A172 (cell line): ENCODE data around the gene RAD51B. TPM values are rescaled to one million over a fixed set of nuclear protein-coding genes. Genes with fewer than 3 reads are reported as not detected.
"Not testable (repeated sequence)": the region's sequence is repeated elsewhere in the genome, so short reads cannot be mapped to it uniquely, and the experiment has no call there.

ENCODE experiments used
- DNase-seq: peaks from one replicate; pipeline ENCODE4 v3.0.0-alpha.2; 2015; ENCODE audit warnings: low spot score
- total RNA-seq: library from RNA; depleted of rRNA; stranded (reverse); fragments of >200 nt; shearing (Covaris generic); gene quantifications from 2 replicates; pipeline ENCODE4 v1.2.3, GENCODE V29; 2014

Gene RAD51B
- total RNA-seq, 1 experiment from 2014 or later, result 17.6 TPM

DNA sequence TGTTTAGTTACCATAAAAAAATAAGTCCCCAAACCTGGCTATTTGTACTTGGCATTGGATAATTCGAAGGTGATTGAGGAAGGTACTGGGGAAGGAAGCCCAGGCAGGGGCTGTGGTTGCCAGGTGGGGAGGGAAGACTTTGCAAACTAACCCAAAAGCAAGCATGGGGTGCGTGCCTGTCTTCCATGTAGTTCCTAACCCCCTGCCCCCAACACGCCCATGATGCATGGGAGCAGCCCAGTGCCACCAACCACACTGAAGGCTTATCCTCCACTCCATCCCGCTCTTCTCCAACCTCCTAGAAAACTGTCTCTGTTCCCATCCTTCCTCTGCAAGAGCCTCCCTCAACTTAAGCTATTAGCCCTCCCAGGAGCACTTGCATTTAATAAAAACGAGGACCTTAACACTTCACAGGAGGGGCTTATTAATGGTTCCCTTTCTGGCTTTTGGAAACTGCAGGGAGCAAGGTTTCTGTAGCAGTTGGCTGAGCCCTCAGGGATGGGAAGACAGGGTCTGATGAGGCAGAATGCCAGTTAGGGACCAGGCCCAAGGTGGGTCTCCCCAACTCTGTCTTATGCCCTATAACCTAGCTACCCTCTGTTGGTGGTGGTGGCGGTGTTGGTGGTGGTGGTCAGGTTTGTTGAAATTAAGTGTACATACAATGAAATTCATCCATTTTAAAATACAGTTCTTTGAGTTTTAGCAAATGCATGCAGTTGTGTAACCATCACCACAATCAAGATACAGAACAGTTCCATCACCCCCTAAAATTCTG is 877.3 kb downstream of the RAD51B start:
- no peak for DNase-seq

DNA sequence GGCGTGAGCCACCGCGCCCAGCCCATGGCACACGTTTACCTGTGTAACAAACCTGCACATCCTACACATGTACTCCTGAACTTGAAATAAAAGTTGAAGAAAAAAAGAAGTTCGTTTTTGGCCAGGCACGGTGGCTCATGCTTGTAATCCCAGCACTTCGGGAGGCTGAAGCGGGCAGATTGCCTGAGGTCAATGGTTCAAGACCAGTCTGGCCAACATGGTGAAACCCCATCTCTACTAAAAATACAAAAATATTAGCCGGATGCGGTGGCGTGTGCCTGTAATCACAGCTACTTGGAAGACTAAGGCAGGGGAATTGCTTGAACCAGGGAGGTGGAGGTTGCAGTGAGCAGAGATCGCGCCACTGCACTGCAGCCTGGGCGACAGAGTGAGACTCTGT is 879.2 kb downstream of the RAD51B start:
- DNase-seq, result not testable (repeated sequence)

DNA sequence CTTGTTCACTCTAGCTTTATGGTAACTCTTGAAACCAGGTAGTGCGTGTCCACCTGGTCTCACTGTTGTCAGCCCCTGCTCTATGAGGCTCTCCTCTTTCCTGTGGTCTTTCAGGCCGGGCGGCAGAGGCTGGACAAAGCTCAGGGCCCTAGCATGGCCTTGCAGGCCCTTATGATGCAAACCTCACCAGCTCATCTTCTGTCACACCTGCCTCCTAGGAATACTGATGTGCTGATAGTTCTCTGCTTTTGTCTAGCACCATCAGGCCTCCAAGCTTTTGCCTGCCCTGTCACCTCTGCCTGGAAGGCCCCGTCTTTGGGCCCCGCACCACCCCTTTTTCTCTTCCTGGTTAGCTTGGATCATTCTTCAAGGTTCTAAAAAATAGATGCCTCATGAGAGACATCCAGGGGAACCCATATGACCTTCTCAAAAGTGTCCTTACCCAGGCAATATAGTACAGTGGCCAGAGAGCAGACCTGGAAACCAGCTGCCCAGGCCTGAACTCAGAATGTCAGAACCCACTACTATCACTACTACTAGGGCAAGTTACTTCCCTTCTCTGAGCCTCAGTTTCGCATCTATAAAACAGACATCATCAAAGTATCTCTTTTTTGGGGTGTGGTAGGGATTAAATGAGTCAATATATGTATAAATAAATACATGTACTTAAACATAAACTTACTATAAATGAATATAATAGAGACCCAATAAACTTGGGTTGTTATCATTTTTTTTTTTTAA is 881.6 kb downstream of the RAD51B start:
- DNase-seq, result no peak

DNA sequence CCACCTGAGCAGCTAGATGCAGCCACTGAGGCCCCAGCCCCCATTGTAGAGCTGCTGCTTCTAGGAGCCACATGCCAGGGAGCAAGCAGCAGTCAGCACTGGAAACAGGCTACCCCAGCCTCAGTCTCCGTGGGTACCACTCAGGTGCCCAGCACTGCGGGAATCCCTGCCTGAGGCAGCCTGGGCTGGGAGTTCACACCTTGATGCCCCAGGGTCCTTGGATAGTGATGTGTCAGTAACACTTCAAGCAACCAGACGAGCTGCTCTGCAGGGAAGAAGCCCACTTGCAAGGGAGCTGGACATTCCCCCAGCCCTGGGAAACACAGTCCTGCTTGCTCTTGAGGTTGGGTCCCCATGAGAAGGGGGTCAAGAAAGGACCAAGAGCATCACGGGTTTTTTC is 882.6 kb downstream of the RAD51B start:
- no peak for DNase-seq

DNA sequence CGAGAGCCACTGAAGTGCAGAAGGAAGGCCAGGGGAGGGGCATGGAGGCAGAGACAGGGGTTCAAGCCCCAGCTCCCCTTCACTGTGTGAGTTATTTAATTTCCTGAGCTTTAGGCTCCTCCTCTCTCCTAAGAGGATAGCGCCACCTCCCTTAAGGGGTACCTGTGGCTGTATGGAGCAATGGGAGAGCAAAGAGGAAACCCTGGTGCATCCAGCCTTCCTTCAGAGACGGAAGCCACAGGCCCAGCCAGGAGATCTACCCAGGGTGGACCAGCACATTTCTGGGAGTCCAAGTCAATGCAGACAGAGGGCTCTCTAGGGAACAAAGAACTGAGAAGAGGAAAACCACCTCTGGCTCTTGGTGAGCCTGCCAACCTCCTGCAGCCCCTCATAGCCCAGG is 883.0 kb downstream of the RAD51B start:
- no peak for DNase-seq

DNA sequence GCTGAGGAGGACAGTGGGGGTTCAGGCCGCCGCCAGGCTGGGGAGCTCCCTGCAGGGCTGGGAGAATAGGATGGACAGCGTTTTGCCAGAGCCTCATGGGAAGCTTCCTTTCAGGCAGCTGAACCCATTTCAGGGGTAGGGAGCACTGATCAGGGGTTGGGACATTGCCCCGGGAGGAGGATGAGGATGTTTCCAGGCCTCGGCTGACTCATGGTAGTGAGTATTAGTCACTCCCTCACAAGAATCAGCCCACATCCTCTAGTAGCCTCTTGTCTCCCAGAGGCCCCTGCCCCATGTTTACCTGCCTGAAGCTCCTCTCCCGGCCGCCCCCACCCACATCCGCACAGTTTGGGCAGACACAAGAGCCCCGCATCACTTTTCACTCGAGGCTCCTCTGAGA is 883.5 kb downstream of the RAD51B start:
- peak; percentile 95 for DNase-seq

GRCh38 chr14:68704736-68705720 is 885.4 kb downstream of the RAD51B start:
- DNase-seq, result peak; percentile 46

GRCh38 chr14:68705741-68706283 is 886.2 kb downstream of the RAD51B start:
- DNase-seq, result no peak

- DNase-seq, result no peak
Measured at GRCh38 chr14:68707482-68707881, 887.9 kb downstream of the RAD51B start.

- DNase-seq, result no peak
Measured at GRCh38 chr14:68708343-68708742, 888.8 kb downstream of the RAD51B start.

GRCh38 chr14:68709007-68709406 is 889.4 kb downstream of the RAD51B start:
- DNase-seq, result no peak

DNA sequence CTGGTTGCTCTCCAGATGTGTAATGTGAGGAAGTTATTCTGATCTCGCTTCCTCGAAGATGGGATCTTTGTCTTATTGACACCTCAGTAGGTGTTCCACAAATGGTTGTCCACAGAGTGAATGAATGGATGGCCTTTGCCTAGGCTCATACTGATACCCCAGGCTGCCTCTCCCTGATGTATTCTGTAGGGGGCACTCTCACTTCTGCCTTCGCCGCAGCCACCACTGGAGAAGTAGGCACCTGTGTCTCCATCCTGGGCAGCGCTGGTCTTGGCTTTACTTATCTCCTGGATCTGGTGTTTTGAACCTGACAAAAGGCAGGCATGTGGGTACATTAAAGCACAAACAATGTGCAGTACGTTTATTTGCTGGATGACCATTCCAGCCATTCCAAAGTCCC is 891.2 kb downstream of the RAD51B start:
- DNase-seq, result no peak

DNA sequence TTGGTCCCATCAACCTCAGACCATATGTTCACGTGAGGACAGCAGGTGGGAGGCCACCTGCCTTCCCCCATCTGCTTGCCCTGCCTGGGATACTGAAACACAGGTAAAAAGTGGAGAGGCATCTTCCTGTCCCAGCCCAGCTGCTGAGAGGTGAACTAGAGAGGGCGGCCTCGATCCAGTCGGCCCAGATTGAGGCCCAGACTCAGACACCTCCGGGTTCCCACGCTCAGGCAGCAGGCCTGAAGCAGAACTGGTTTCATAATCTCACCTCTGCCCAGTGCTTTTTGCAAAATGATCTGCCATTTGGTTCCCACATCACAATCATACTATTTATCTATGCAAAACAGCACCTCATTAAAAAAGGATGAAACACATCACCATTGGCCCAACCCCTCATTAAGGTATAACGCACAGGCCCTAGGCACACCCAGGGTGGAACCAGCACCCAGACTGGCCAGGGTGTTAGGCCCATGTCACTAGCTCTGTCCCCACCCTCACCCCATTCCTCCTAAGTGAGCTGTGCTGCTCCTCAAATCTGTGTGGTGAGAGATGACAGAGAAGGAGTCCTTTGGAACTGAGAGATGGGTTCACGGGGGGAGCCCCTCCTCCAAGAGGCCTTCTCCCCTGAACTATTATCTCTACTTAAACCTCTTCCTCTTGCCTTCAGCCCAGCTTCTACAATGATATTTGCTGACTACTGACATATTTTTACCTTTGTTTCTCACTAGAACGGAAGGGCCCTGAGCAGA is 892.2 kb downstream of the RAD51B start:
- no peak for DNase-seq

- no peak for DNase-seq
Measured at GRCh38 chr14:68712703-68713370, 893.3 kb downstream of the RAD51B start.

GRCh38 chr14:68713782-68714181 is 894.2 kb downstream of the RAD51B start:
- no peak for DNase-seq

- peak; percentile 70 for DNase-seq
Measured at GRCh38 chr14:68714991-68715924, 895.7 kb downstream of the RAD51B start.

- no peak for DNase-seq
Measured at GRCh38 chr14:68716698-68717097, 897.1 kb downstream of the RAD51B start.

DNA sequence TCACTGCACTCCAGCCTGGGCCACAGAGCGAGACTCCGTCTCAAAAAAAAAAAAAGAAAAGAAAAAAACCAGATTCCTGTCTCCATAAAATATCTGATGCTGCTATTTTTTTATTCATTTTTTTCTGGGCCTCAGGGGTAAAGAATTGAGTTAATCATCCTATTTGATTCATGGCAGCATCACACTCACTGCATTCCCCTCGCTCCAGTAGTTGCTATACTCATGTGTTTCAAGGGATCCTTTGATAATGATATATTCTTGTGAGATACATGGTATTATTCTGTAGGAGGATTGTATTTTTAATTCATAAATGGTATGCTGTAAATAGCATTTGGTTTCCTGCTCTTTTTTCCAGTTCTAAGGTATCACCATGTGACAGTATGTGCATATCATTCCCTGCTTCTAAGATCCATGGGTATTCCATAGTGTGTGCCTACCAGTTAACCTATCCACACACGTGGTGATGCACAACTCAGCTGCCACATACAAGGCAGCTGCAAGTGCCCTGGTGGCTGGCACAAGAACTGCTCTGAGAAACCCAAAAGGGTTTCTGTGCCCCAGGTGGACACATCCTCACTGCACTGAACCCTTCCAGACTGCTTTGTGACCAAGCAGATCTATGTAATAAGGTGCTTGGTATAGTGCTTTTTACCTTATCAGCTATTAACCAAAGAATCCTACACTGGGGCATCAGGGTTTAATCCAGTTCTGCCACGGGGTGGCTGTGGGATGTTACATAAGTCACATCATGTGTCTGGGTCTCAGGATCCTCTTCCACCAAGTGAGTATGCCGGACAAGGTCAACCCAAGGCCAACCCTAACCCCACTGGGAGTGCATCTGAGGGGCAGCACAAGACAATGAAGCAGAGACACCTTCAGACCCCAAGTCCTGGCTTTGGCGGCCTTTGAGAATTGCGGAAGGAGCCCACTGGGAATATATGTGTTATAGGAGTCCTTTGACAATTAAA is 898.7 kb downstream of the RAD51B start:
- DNase-seq, result no peak
